ENCODE measurements around the gene GNA12.

DNA sequence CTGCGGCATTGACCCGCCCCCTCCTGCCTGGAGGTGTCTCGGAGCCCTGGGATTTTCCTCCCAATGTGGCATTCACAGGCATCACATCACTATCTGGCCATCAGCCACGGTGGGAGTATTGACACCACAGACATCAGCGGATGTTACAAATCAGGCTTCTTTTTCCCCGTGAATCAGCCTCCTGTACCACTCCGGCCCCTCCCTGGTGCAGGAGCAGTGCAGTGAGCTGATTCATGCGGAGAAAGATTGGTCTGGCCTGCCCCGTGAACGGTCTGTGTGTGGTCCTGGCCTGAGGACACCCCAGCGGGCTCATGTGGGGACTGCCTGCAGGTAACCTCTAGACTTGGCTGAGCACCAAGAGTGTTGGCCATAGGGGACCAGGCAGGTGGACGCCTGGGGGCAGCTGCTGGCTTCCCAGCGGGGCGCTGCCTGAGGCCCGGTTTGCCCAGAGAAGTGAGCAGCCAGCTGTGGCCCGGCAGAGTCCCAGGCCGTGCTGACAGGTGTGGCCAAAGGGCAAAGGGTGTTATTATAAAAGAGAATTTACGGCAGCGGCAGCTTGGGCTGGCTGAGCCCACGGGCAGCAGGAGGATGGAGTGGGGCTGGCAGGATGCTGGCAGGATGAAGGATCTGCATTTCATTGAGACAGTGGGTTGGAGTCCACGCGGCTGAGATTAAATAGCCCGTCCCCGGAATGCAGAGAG is 32.1 kb upstream of the GNA12 start:
- TF ChIP-seq, protein P1, sequence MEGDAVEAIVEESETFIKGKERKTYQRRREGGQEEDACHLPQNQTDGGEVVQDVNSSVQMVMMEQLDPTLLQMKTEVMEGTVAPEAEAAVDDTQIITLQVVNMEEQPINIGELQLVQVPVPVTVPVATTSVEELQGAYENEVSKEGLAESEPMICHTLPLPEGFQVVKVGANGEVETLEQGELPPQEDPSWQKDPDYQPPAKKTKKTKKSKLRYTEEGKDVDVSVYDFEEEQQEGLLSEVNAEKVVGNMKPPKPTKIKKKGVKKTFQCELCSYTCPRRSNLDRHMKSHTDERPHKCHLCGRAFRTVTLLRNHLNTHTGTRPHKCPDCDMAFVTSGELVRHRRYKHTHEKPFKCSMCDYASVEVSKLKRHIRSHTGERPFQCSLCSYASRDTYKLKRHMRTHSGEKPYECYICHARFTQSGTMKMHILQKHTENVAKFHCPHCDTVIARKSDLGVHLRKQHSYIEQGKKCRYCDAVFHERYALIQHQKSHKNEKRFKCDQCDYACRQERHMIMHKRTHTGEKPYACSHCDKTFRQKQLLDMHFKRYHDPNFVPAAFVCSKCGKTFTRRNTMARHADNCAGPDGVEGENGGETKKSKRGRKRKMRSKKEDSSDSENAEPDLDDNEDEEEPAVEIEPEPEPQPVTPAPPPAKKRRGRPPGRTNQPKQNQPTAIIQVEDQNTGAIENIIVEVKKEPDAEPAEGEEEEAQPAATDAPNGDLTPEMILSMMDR (IDR thresholded peaks at IDR 0.05; ENCODE audit: borderline replicate concordance, extremely low read depth, low read length, poor library complexity, severe bottlenecking) = no peak
- TF ChIP-seq EZH2 (IDR thresholded peaks at IDR 0.05; ENCODE audit: borderline replicate concordance, low read depth, low read length, severe bottlenecking) = no peak

All from DND-41 (cell line).